Measurements from ENCODE around the gene SLC35E4.
"Not testable (repeated sequence)": the region's sequence is repeated elsewhere in the genome, so short reads cannot be mapped to it uniquely, and the experiment has no call there.

SLC35E4 gene

GRCh38 chr22:30652852-30653251, 17.3 kb downstream of the SLC35E4 start:
- DNase-seq, result no peak

- DNase-seq, result no peak
Measured at GRCh38 chr22:30654361-30654760, 18.8 kb downstream of the SLC35E4 start.

- DNase-seq, result no peak
Measured at GRCh38 chr22:30655532-30655931, 20.0 kb downstream of the SLC35E4 start.

- no peak for DNase-seq
Measured at GRCh38 chr22:30662040-30662439, 26.5 kb downstream of the SLC35E4 start.

DNA sequence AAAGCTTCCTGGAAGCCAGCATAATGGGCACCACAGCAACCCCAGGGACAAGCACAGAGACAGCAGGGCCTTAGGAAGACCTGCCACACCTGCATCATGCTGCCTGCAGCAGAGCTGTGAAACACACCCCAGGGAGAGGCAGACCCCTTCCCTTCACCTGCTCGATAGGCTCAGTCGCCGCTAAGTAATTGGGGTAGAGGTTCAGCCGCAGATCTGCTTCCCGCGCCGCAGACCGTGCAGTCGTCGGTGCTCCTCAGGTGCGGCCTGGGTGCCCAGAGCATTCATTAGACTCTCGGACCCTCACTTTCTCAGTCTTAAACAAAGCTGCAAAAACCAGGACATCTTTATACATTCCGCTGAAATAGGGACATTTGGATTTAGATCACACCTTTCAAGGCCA, 29.2 kb downstream of the SLC35E4 start:
- DNase-seq, result no peak

DNA sequence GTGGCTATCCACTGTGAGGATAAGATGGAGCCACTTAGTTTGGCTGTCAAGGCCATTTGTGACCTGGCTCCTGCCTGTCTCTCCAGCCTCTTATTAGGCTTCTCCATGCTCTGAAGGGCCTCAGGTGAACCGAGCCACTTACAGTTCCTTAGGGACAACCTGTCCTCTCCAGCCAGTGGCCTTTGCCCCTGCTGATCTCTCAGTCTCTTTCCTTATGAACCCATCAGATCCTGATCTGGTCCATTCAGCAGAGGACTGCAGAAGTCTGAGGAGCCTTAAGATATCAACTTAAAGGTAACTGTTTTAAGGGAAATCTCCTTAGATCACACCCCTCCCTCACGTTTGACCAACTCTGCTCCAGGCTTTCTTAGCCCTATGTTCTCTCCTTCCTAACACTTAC, 29.7 kb downstream of the SLC35E4 start:
- no peak for DNase-seq

- no peak for DNase-seq
Measured at GRCh38 chr22:30665786-30666185, 30.2 kb downstream of the SLC35E4 start.

- no peak for DNase-seq
Measured at GRCh38 chr22:30667107-30667493, 31.5 kb downstream of the SLC35E4 start.

GRCh38 chr22:30667494-30668385, 32.2 kb downstream of the SLC35E4 start, which contains the start of gene DUSP18:
DUSP18 (minus strand) TSS chr22:30667875; CDS start chr22:30664003, 3,872 bp downstream.
- peak; percentile 92 for DNase-seq

- DNase-seq, result no peak
Measured at GRCh38 chr22:30668386-30668710, 32.8 kb downstream of the SLC35E4 start.

DNA sequence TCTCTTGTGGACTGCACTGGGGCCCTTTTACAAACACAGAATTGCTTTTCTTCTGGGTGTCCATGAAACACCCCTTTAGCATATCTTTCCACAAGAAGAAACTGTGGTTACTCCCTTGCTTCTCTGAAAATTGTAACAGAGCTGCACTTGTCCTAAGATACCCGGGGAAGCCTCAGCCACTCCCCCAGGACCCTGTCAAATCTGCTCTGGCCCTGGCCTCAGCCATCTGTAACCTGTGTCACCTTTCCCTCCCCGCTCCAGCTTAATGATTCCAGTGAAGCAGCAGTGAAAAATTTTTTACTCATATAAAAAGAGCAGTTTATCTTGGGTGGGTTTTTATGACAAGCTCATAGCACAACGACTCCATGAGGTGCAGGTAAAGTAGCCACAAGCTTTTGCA, 35.5 kb downstream of the SLC35E4 start:
- no peak for DNase-seq

DNA sequence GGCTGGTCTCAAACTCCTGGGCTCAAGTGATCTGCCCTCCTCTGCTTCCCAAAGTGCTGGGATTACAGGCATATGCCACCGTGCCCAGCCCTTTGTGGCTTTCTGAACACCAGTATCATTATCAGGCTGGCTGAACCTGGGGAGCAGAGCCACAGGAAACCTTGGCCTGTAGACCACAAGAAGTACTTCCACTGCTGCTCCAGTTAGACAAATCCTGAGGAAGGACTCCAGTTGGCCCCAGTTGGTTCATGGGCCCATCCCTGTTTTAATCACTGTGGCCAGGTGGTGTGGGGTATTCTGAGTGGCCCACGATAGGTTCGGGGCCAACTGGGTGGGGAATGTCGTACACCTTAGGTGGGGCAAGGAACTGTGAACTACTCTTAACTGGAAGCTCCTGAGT, 37.6 kb downstream of the SLC35E4 start:
- no peak for DNase-seq

- no peak for DNase-seq
Measured at GRCh38 chr22:30674482-30674881, 38.9 kb downstream of the SLC35E4 start.

- no peak for DNase-seq
Measured at GRCh38 chr22:30675436-30675835, 39.9 kb downstream of the SLC35E4 start.

DNA sequence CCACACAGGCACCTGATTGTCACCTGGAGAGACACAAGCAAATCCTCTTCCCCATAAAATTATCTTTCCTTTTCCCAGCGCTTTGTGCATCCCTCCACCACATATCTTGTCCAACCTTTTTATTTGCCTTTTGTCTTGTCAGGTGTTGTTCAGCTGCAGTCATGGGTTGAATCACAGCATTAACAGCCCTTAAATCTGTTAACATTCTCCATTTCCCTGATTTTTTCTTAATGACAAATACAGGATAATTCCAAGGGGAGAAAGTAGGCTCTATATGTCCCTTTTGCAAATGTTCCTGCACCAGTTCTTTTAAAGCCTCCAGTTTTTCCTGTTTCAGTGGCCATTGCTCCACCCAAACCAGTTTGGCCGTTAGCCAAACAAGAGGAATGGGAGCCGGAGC, 41.0 kb downstream of the SLC35E4 start:
- DNase-seq, result not testable (repeated sequence)

GRCh38 chr22:30679895-30680690, 44.5 kb downstream of the SLC35E4 start:
- not testable (repeated sequence) for DNase-seq

DNA sequence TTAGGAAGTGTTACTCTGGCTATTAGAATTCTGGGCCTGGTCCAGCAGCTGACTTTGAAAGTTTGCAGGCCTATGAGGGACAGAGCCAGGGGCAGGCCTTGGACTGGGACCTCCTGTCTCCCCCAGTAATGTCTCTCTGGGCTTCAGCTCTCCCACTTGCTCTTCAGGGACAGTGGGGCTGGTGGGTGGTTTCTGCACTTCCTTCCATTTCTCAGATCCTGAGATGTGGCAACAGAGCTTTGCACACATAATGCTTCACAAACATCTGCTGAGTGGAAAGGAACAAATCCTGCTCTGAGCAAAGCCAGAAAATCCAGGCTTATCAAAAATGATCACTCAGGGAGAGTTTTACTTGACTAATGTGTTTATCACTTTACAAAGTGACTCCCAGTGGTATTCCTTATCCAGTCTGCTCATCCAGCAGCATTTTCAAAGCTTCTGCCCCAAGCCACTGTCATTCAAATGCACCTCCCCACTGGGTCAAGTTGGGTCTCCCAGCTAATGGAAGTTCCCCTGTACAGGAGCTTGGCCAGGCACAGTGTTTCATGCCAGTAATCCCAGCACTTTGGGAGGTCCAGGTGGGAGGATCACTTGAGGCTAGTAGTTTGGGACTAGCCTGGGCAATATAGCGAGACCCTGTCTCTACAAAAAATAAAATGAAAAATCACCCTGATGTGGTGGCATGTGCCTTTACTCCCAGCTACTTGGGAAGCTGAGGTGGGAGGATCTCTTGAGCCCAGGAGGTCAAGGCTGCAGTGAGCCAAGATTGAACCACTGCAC, 45.6 kb downstream of the SLC35E4 start:
- no peak for DNase-seq

GRCh38 chr22:30681831-30682230, 46.2 kb downstream of the SLC35E4 start:
- DNase-seq, result no peak

DNA sequence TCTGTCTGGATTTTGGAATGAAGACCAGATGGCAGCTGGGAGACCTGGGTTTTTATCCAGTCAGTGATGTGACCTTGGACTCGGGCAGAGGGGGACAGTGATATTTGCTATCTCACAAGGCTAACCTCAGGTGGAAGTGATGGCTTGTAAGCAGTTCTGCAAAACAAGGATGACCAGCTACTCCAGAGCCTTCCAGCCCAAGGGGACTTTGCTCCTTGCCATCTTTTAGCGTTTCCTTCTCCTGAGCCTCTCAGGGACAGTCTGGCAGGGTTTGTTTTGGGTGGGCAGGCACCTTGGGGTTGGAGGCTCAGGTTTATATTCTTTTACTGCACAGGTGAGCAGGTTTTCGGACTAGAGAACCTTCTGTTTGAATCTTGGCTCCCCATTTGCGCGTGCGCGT, 49.6 kb downstream of the SLC35E4 start:
- DNase-seq, result no peak

- no peak for DNase-seq
Measured at GRCh38 chr22:30687358-30687757, 51.8 kb downstream of the SLC35E4 start.

GRCh38 chr22:30689622-30690021, 54.0 kb downstream of the SLC35E4 start:
- no peak for DNase-seq

DNA sequence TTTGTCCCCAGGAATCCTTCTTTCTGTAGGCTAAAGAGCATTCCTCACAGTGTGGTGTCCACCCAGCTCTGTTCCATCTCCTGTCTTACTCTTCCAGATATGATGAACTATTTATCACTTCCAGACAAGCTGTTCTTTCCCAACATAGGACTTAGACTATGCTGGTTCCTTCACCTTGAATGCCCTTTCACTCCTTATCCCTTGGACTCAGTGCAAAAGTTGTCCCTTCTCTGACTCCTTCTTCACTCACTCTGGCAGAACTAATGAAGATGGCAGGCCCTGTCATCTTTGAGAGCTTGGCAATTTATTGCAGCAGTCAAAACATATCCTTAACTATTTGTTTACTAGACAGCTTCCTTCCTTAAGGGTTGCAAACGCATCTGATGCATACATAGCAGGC, 55.6 kb downstream of the SLC35E4 start:
- no peak for DNase-seq

DNA sequence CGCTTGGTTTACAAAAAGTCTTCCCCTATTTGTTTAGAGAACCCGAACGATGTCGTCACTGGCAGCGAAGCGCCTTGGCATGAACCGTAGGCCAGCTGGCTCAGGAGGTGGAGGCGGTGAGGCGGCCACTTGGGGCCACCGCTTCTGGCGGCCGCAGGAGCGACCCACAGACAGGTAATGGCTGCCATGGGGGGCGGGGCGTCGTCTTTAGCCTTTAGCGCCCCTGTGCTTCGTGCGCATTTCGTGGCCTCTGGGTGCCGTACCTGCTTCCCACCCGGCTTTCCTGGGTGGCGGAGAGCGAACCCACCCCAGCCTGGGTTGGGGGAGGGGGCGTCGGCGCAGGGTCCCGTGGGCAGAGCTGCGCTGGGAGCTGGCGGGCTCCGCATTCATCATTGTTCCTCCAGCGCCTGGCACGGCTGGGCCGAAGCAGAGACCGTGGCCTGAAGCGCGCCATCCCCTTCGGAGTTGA, 58.6 kb downstream of the SLC35E4 start:
- DNase-seq, result peak; percentile 23

Data from effector CD8-positive, alpha-beta T cell (primary cell).